Measurements from ENCODE around the gene GRIK5. TPM values are rescaled to one million over a fixed set of nuclear protein-coding genes. Genes with fewer than 3 reads are reported as not detected.

GRIK5 gene
- total RNA-seq, 1 experiment from 2014 or later: 43.1 TPM

DNA sequence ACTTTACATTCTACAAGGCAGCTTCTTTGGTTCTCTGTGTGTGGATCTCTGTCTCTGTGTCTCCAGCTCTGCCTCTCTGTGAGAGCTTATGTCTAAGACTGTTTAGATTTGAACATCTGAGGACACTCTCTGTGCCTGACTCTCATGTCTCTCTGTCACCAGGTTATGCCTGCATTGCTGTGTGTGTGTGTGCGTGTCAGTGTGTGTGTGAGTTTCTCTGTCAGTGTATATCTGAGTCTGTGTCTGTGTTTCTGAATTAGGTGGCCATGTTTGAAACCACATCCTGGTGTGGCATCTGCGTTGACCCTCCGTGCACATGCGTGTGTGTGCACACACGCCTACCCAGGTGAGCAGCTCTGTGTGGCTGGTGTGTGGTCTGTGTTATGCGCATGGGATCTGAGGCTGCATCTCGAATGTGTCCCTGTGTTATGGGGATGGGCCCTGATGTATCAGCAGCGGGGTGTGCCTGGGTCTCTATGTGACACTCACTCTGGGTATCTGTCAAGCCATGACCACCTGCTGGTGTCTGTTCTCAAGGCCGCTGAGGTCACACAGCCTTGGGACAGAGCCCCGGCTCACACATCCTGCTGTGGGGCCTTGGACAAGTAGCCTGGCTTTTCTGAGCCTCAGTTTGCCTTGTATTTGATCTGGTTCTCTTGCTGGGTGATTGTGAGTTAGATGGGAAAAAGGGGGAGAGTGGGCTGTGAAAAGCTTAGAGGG lies 82.7 kb downstream of the GRIK5 start:
- Histone ChIP-seq H4K5ac (ENCODE audit: insufficient read length, low read depth, low read length) (no peak overlapping the region), H2BK120ac (ENCODE audit: low read depth, low read length, poor library complexity, severe bottlenecking) (no peak overlapping the region), H3K9ac (ENCODE audit: extremely low read depth, insufficient read length, low read length) (no peak overlapping the region), H3K79me2 (ENCODE audit: insufficient read depth, low read length) (no peaks in the 10 kb centered on the region), H3K4me2 (ENCODE audit: insufficient read depth, insufficient read length, low read length) (no peak overlapping the region), H3K27me3 (ENCODE audit: insufficient read depth, low read length) (no peaks in the 10 kb centered on the region), H3K18ac (ENCODE audit: insufficient read length, low read depth, low read length) (no peak overlapping the region), H3K14ac (ENCODE audit: insufficient read depth, low read length) (no peak overlapping the region), H2AFZ (ENCODE audit: low read length) (no peak overlapping the region), H3K9me3 (ENCODE audit: control insufficient read depth, low read depth, low read length) (no peaks in the 10 kb centered on the region), H2AK5ac (ENCODE audit: insufficient read length, low read length) (no peak overlapping the region), H3K23ac (ENCODE audit: insufficient read length, low read depth, low read length) (no peak overlapping the region), H3K4me1 (ENCODE audit: insufficient read depth, low read length) (no peaks in the 10 kb centered on the region), H2BK15ac (ENCODE audit: low read depth, low read length) (no peak overlapping the region), H4K20me1 (ENCODE audit: control insufficient read depth, insufficient read depth, insufficient read length) (no peaks in the 10 kb centered on the region), H4K8ac (replicated peaks; ENCODE audit: insufficient read length, low read depth, low read length) (no peak overlapping the region), H3K23me2 (ENCODE audit: insufficient read length, low read depth, low read length, poor library complexity, severe bottlenecking) (no peaks in the 10 kb centered on the region), H4K91ac (ENCODE audit: insufficient read length, low read depth, low read length) (no peak overlapping the region), H3K79me1 (ENCODE audit: insufficient read depth, low read depth, low read length, poor library complexity, severe bottlenecking) (no peaks in the 10 kb centered on the region), H2BK12ac (ENCODE audit: insufficient read length, low read depth, low read length) (no peak overlapping the region), H3K27ac (ENCODE audit: insufficient read length, low read depth, low read length) (no peak overlapping the region), H2BK5ac (ENCODE audit: insufficient read length, low read length) (no peak overlapping the region), H3T11ph (ENCODE audit: low read length) (no peak overlapping the region), H3K56ac (ENCODE audit: insufficient read length, low read depth, low read length) (no peak overlapping the region), H2BK20ac (ENCODE audit: low read depth, low read length, poor library complexity, severe bottlenecking) (no peak overlapping the region), H3K4ac (ENCODE audit: low read depth, low read length) (no peak overlapping the region)
- no CpG with 5 or more reads among the region's 10 CpGs for WGBS (ENCODE audit: extremely low coverage, insufficient read length, low lambda C conversion rate)
- H3K4me3 Mint-ChIP-seq: no peak overlapping the region
- peaks cover 6% of the 10 kb centered on the region for H3K27me3 Mint-ChIP-seq (ENCODE audit: low read depth)
- TF ChIP-seq, protein P1, sequence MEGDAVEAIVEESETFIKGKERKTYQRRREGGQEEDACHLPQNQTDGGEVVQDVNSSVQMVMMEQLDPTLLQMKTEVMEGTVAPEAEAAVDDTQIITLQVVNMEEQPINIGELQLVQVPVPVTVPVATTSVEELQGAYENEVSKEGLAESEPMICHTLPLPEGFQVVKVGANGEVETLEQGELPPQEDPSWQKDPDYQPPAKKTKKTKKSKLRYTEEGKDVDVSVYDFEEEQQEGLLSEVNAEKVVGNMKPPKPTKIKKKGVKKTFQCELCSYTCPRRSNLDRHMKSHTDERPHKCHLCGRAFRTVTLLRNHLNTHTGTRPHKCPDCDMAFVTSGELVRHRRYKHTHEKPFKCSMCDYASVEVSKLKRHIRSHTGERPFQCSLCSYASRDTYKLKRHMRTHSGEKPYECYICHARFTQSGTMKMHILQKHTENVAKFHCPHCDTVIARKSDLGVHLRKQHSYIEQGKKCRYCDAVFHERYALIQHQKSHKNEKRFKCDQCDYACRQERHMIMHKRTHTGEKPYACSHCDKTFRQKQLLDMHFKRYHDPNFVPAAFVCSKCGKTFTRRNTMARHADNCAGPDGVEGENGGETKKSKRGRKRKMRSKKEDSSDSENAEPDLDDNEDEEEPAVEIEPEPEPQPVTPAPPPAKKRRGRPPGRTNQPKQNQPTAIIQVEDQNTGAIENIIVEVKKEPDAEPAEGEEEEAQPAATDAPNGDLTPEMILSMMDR (conservative IDR thresholded peaks at IDR 0.05): no peak
- DNase-seq: no peak
- H3K9me3 Mint-ChIP-seq: no peaks in the 10 kb centered on the region
- H3K27ac Mint-ChIP-seq: no peak overlapping the region; a peak in 1 of 7 replicates
- H3K36me3 Mint-ChIP-seq (ENCODE audit: insufficient read depth in 1 of 3, low read depth in 3 of 3): peaks cover 4 to 23% (median 11%) of the 10 kb centered on the region in 3 experiments; a peak in 5 of 7 replicates
- H3K4me1 Mint-ChIP-seq: peaks cover 0 to 3% of the 10 kb centered on the region in 2 experiments; a peak in 2 of 4 replicates

Data from H9 (cell line).